ENCODE data around the gene MYF6. TPM values are rescaled to one million over a fixed set of nuclear protein-coding genes. Genes with fewer than 3 reads are reported as not detected.

MYF6 gene
- total and polyA plus RNA-seq, 2 of the 8 experiments (the other 6 are each of a cell fraction or from before 2014, with no cell fraction given), result 0.39 TPM; not detected in 1

DNA sequence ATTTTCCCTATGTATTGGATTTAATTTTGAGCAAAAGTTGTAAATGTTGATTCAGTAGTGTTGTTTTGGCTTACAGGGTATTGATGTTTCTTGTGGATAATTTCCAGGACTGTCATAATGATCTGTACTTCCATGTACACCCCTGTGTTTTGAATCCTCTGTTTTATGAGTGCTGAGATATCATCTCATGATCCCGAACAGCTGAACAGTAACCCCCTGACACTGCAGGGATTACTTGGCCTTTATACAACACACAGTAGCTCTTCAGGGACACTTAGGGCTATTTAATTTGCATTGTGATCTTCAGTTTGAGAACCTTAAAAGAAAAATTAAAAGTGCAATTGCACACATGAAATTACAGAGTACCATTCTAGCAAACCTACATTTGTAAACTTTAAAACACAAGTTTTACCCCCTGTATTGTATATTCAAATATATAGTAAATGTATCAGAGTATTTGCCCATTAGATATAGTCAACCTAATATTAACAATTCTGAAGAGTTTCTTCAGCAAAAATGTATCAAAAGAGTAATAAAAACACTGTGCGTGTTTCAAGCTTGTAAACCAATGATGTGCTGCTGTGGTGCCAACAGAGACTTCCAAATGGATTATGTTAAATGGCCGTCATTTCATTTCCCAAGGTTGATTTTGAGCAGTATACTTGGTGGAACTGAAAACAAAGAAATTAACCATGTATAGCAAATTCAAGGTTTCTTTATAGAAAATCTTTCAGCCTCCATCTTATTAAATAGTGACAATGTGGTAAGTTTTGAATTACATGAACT is 27.9 kb upstream of the MYF6 start:
- no peak overlapping the region for H3K9ac ChIP-seq (replicated peaks in 1 of 4; ENCODE audit: extremely low read depth in 1 of 4, low read depth in 3 of 4, low read length in 3 of 4)
- H3K4me1 ChIP-seq (replicated peaks in 1 of 4; ENCODE audit: control insufficient read depth in 3 of 4, insufficient read depth in 4 of 4, low read length in 3 of 4), result peaks cover 0 to 9% (median 5%) of the 10 kb centered on the region in 4 experiments; a peak in 4 of 7 replicates
- no peak overlapping the region for H4K8ac ChIP-seq (ENCODE audit: extremely low read depth, insufficient read depth, low read length)
- no peaks in the 10 kb centered on the region for H3K9me3 ChIP-seq (ENCODE audit: insufficient read depth in 2 of 2, low read depth in 1 of 2, low read length in 1 of 2)
- no peak for DNase-seq (ENCODE audit: low read depth in 1 of 2, low spot score in 2 of 2)
- H2BK12ac ChIP-seq (ENCODE audit: low read depth, low read length), result no peak overlapping the region
- H3K18ac ChIP-seq (ENCODE audit: extremely low read depth, low read length), result no peak overlapping the region
- H2AK5ac ChIP-seq (ENCODE audit: low read depth, low read length), result no peak overlapping the region
- no peak overlapping the region for H2BK15ac ChIP-seq (ENCODE audit: low read length)
- no peaks in the 10 kb centered on the region for H3K79me2 ChIP-seq (ENCODE audit: control insufficient read depth in 1 of 2, insufficient read depth in 2 of 2, low read length in 2 of 2)
- POLR2A ChIA-PET (ENCODE audit: partially characterized antibody), result no interaction called here
- no peak overlapping the region for H3K4me2 ChIP-seq (ENCODE audit: insufficient read depth in 1 of 2, low read depth in 2 of 2, low read length in 2 of 2)
- 0 out of 2 replicates have a peak overlapping the region, but pooled peaks have one; percentile 34 for H2AFZ ChIP-seq (ENCODE audit: low read length)
- no peak overlapping the region for H3K4me3 ChIP-seq (ENCODE audit: extremely low read depth in 1 of 4, insufficient read depth in 2 of 4, low read depth in 3 of 4, low read length in 4 of 4)
- H3K27me3 ChIP-seq (replicated peaks in 1 of 4; ENCODE audit: control insufficient read depth in 3 of 4, extremely low read depth in 1 of 4, insufficient read depth in 3 of 4, low read length in 3 of 4), result no peaks in the 10 kb centered on the region
- no peaks in the 10 kb centered on the region for H3K23me2 ChIP-seq (ENCODE audit: low read depth, low read length)
- no peak overlapping the region for H4K5ac ChIP-seq (ENCODE audit: insufficient read length, low read depth, low read length)
- no peak for FAIRE-seq
- no peak overlapping the region for H2BK5ac ChIP-seq (ENCODE audit: low read depth, low read length)
- 88% methylated on average over 3 of the region's 3 CpGs; no CpG with 5 or more reads in 1 of the 2 experiments for WGBS, 2 experiments (ENCODE audit: extremely low coverage in 1 of 2, insufficient coverage in 1 of 2, insufficient read length in 1 of 2, insufficient replicate concordance in 2 of 2, low coverage in 1 of 2, low lambda C conversion rate in 2 of 2, missing lambda C conversion rate in 1 of 2)
- H2BK120ac ChIP-seq (replicated peaks; ENCODE audit: low read depth, low read length), result peak overlapping the region; percentile 38
- no peaks in the 10 kb centered on the region for H4K20me1 ChIP-seq (replicated peaks in 1 of 2; ENCODE audit: control insufficient read depth in 1 of 2, insufficient read depth in 2 of 2, low read length in 2 of 2)
- CTCF ChIA-PET (ENCODE audit: partially characterized antibody), result no interaction called here
- no peak overlapping the region for H4K91ac ChIP-seq (replicated peaks; ENCODE audit: insufficient read length, low read length)
- H3K27ac ChIP-seq (ENCODE audit: low read depth, low read length), result no peak overlapping the region
- no peaks in the 10 kb centered on the region for H3K79me1 ChIP-seq (ENCODE audit: low read depth, low read length)
- H3K36me3 ChIP-seq (ENCODE audit: control insufficient read depth in 2 of 4, insufficient read depth in 4 of 4, low read length in 3 of 4), result no peaks in the 10 kb centered on the region
- no peak overlapping the region for H3K4ac ChIP-seq (replicated peaks; ENCODE audit: insufficient read length, low read depth, low read length)
- no peak overlapping the region for H2BK20ac ChIP-seq (ENCODE audit: low read length)
- no peak overlapping the region for H3K56ac ChIP-seq (replicated peaks; ENCODE audit: insufficient read length, low read depth, low read length)
- no peak overlapping the region for H3K23ac ChIP-seq (ENCODE audit: insufficient read length)
- H3K14ac ChIP-seq (ENCODE audit: insufficient read length), result no peak overlapping the region
- no peak for TF ChIP-seq EP300 (IDR thresholded peaks at IDR 0.05; ENCODE audit: borderline replicate concordance in 1 of 2, low read depth in 2 of 2, low read length in 2 of 2)
- TF ChIP-seq CHD1 (IDR thresholded peaks at IDR 0.05; ENCODE audit: low read depth, low read length), result no peak
- TF ChIP-seq RBBP5 (IDR thresholded peaks at IDR 0.05; ENCODE audit: borderline replicate concordance, low read depth, low read length), result no peak
- no peak for TF ChIP-seq CTBP2 (IDR thresholded peaks at IDR 0.05; ENCODE audit: borderline replicate concordance, insufficient read depth, insufficient read length, low read length)
- no peak for TF ChIP-seq RXRA (IDR thresholded peaks at IDR 0.05; ENCODE audit: insufficient read depth, low read depth, low read length)
- TF ChIP-seq SAP30 (IDR thresholded peaks at IDR 0.05; ENCODE audit: insufficient read depth, insufficient replicate concordance, low read length), result no peak
- TF ChIP-seq SIX5 (IDR thresholded peaks at IDR 0.05; ENCODE audit: low read depth, low read length), result no peak
- TF ChIP-seq EGR1 (IDR thresholded peaks at IDR 0.05; ENCODE audit: borderline replicate concordance, low read depth, low read length), result no peak
- TF ChIP-seq, protein P1, sequence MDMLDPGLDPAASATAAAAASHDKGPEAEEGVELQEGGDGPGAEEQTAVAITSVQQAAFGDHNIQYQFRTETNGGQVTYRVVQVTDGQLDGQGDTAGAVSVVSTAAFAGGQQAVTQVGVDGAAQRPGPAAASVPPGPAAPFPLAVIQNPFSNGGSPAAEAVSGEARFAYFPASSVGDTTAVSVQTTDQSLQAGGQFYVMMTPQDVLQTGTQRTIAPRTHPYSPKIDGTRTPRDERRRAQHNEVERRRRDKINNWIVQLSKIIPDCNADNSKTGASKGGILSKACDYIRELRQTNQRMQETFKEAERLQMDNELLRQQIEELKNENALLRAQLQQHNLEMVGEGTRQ (IDR thresholded peaks at IDR 0.05; ENCODE audit: low read length), result no peak
- TF ChIP-seq PHF8 (conservative IDR thresholded peaks at IDR 0.05; ENCODE audit: low read depth, low read length), result no peak
- no peak for TF ChIP-seq CBX8 (IDR thresholded peaks at IDR 0.05; ENCODE audit: borderline replicate concordance, low read depth, low read length)

All from H1 (cell line).